Mucosa of gallbladder (tissue), 1 donor: ENCODE measurements around the gene TCAP. TPM values are rescaled to one million over a fixed set of nuclear protein-coding genes. Genes with fewer than 3 reads are reported as not detected.
"Not testable (repeated sequence)": the region's sequence is repeated elsewhere in the genome, so short reads cannot be mapped to it uniquely, and the experiment has no call there.

Experiments
- DNase-seq: peaks from one replicate; pipeline ENCODE4 v3.0.0-alpha.2; 2020; ENCODE audit warnings: low spot score
- total RNA-seq: library from RNA; stranded (reverse); gene quantifications from one replicate; pipeline ENCODE4 v1.2.1, GENCODE V29; 2021
- donor health status: DM: no; HTN: no; CAD: no.

The TCAP gene
- total RNA-seq, 1 donor from 2014 or later = 2.0 TPM

DNA sequence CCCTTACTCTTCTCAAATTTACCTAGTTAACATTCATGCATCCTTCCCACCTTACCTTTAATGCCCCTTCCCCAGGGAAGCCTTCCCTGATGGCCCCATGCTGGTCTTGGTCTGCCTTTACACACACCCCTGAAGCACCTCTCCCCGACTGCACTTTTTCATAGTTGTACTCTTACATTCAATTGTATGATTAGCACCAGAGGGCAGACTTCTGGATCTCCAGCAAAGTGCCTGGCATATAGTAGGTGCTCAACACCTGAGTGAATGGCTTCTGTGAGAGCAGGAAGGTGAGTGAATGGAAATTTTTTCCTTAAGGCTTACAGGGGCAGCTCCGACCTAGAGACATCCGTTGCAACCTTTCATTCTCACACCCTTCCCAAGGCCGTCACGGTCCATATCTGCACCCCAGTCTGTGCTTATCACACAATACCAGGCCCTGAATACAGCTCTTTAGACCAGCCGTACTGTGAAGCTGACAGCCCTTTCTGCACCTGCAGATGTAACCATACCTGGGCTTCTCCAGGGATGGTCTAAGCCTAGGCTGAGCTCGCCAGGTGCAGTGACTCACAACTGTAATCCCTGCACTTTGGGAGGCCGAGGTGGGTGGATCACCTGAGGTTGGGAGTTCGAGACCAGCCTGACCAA lies 18.3 kb downstream of the TCAP start:
- DNase-seq = no peak

DNA sequence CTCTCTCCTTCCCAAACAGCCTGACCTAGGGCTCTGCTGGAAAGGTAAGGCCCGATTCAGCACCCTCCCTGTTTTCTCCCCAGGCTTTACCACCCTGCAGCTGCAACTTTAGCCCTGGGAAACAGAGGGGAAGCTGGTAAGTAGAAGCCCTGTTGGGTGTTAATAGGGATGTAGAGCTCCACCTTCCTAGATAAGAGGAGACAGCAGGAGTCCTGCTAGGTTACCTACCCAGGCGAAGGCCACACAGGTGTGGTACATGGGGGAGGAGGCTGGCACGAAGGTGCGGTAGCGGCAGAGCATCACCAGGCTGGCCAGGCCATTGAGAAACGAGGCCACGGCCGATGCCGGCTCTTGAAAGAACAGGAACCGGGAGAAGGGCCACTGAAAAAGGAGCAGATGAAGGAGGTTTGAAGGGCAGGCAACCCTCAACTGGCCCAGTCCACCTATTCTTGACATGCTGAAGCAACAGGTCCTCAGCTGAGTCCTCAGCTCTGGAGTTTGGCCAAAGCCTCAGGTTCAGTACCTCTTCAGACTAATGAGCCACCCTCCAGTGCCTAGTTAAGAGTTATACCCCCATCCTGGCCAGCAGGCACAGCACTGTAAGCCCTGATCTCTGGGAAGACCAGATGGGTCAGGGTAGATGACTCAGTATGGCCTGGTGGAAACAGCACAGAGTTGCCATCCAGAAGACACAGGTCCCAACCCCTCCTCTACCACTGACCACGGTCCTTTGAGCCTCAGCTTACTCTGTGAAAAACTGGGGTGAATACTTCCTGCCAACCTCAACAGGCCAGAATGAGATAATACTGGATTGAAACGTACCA lies 19.4 kb downstream of the TCAP start:
- no peak for DNase-seq

DNA sequence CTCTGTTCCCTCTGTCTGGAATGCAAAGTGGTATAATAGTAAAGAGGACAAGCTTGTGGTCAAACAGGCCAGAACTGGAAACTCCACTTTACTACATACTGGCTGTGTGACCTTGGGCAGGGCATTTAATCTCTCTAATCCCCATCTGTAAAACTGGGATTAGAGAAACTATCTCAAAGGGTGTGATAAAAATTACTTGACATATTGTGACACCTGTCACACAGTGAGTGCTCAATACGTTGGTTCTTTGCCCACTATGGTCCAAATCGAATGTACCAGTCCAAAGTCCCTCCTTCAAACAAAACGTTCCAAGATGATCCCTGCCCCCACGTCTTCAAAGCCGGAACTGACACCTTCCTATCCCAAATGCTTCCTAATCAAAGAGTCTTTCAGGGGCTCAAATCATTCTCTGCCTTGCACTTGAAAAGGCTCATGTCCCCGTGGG lies 22.0 kb downstream of the TCAP start:
- DNase-seq = no peak

DNA sequence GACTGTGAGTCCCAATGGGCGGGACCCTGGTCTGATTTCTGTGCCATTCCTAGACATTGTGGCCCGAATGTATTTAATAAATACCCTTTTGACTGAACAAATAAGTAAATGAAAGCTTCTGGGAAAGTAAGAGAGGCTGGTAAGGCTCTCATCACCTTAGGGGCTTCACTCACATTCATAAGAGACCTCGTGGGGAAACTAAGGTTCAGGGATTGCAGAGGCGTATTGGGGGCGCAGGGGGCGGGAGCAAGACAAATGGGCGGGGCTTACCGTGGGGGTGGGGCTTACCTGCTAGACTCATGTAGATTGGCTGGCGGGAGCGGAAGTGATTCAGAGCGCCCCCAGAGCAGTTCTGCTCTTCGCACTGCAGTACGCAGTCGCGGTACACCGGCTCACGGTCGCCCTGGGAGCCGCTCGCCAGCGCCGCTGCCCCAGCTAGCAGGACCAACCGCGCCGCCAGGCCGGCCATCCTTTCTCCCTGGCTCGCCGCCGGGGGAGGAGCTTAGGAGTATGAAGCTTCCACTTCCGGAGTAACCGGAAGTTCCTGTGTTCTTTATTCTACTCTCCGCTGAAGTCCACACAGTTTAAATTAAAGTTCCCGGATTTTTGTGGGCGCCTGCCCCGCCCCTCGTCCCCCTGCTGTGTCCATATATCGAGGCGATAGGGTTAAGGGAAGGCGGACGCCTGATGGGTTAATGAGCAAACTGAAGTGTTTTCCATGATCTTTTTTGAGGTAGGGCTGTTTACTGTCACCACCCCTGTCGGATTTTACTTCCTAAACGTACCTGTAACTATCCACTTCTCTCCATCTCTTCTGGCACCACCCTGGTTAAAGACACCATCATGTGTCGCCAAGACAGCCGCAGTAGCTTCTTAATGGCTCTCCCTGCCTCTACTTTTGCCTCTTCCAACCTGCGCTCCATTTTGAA lies 22.7 kb downstream of the TCAP start, which contains the start of gene PGAP3:
Gene PGAP3 (minus strand): TSS at position 512 of the 929 bp plus-strand sequence. CDS start 43 bp downstream, at position 469.
- peak; percentile 86 for DNase-seq

DNA sequence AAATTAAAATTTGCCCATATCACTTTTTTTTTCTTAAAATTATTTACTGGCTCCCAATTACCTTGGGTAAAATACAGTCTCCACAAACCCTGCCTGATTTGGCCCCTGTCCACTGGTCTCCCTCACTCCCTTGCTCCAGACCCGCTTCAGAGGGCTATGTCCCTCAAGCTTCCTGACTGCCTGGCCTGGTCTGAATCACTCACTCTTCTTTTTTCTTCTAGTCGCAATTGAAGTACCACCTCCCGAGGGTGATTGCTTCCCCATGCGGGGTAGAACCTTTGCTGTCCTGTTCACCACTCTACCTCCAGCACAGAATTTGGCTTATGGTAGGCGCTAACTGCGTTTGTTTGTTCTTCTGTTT lies 23.3 kb downstream of the TCAP start:
- DNase-seq = no peak

DNA sequence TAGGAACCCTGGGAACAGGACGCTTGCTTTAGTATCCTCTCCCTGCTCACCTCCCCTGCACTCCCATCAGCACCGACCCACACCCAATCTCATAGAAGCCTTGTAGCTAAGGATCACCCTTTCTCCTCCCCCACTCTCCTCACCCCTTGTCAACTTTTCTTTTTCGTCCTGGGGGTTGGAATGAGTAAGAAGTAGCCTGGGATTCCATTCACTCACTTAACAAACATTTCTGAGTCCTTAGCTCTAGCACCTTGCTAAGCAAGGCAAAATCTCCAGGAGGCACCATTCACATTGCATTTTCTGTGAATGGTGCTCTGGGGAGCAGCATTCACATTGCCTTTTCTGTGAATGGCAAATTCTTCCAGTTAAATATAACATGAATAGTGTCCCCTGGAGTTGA lies 23.8 kb downstream of the TCAP start:
- no peak for DNase-seq

DNA sequence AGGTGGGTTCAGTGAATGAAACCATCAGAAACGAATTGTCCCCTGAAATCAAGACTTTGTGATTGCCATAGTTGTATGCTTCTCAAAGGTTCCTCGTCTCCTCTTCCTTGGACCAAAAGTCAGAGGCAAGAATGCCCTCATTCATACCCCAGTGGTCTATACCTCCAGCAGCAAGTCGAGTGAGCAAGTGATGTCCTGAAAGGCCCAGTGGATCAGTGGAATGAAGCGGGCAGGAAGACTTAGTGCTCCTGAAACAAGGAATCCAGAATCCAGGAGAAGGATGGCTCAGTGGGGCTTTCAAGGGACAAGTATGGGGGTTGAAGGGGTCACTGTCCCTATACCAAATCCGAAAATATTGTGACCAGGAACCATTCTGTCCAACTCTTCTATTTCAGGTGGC lies 29.4 kb downstream of the TCAP start:
- DNase-seq = no peak

DNA sequence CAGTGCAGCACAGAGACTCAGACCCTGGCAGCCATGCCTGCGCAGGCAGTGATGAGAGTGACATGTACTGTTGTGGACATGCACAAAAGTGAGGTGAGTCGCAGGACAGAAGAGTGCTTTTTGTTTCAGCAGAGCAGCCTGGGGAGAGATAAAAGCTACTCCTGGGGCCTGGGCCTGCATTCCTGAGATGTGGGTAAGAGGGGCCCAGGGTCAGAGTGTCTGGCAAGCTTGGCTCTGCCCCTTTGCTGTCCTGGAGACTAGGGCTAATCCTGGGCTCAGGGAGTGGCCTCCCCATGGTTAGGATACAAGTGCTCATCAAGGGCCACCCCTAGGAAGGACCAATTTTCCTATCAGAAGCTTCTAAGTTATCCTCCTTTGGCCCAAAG lies 29.9 kb downstream of the TCAP start:
- DNase-seq = no peak

DNA sequence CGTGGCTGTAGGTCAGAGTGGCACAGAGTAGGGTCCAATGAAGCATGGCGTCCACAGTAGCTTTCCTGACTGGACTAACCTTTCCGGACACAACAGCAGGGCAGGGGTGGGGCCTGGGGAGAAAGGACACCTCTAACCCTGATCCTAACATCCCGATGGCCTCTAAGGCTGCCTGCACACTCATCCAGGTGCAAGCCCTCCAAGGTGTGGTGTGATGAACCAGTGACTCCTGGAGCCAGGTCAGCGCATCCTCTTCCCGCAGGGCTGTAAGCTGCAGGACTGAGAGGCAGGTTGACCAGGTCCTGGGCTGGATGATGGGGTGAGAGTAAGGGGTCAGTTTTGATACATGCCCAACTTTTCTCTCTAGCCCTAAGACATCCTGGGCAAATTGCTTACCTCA lies 31.6 kb downstream of the TCAP start:
- no peak for DNase-seq

DNA sequence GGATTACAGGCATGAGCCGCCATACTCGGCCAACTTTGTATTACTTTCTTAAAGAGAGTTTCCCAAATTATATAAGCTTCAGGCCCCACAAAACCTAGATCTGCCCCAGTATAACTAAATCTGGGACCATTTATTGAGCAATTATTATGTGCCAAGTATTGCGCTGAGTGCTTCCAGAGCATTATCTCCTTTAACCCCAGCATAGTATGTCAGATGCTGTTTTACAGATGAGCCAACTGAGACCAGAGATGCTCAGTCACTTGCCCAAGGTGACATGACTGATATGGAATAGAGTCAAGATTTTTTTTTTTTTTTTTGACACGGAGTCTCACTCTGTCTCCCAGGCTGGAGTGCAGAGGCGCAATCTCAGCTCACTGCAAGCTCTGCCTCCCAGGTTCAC lies 32.8 kb downstream of the TCAP start:
- no peak for DNase-seq

DNA sequence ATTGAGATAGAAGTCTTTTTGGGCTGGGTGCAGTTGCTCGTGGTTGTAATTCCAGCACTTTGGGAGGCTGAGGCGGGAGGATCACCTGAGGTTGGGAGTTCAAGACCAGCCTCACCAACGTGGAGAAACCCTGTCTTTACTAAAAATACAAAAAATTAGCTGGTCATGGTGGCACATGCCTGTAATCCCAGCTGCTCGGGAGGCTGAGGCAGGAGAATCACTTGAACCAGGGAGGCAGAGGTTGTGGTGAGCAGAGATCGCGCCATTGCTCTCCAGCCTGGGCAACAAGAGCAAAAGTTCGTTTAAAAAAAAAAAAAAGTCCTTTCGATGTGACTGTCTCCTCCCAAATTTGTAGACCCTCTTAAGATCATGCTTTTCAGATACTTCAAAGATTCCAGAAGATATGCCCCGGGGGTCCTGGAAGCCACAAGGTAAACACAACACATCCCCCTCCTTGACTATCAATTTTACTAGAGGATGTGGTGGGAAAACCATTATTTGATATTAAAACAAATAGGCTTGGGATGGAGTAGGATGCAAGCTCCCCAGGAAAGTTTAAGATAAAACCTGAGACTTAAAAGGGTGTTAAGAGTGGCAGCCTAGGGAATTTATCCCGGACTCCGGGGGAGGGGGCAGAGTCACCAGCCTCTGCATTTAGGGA lies 34.1 kb downstream of the TCAP start:
- not testable (repeated sequence) for DNase-seq

DNA sequence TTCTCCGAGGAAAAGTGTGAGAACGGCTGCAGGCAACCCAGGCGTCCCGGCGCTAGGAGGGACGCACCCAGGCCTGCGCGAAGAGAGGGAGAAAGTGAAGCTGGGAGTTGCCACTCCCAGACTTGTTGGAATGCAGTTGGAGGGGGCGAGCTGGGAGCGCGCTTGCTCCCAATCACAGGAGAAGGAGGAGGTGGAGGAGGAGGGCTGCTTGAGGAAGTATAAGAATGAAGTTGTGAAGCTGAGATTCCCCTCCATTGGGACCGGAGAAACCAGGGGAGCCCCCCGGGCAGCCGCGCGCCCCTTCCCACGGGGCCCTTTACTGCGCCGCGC lies 34.6 kb downstream of the TCAP start, which contains the start of gene ERBB2:
Gene ERBB2 (plus strand): TSS at position 247 of the 330 bp plus-strand sequence. CDS start 175 bp downstream, outside the sequence.
- DNase-seq = peak; percentile 82

DNA sequence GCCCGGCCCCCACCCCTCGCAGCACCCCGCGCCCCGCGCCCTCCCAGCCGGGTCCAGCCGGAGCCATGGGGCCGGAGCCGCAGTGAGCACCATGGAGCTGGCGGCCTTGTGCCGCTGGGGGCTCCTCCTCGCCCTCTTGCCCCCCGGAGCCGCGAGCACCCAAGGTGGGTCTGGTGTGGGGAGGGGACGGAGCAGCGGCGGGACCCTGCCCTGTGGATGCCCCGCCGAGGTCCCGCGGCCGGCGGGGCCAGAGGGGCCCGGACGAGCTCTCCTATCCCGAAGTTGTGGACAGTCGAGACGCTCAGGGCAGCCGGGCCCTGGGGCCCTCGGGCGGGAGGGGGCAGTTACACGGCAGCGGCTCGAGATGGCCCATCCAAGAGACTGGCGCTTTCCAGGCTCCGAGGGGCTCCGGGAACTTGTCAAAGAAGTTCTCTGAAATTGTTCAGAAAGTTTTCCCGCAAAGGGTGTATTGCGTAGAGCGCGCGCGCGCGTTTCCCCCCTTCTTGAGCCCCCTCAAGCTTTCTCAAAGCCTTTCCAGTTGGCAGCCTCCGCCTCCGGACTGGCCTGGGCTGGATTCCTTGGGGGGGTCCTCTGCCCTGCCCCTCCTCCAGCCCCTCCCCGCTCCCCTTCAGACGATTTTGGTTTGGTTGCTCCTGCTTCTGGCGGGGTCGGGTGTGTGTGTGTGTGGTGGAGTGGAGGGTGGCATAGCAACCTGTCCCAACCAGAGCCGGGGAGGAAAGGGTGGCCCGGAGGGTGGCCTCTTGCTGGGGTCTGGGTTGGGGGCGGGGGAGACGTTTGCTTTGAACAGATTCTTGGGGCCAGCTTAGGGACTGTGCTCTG lies 35.2 kb downstream of the TCAP start:
- no peak for DNase-seq

DNA sequence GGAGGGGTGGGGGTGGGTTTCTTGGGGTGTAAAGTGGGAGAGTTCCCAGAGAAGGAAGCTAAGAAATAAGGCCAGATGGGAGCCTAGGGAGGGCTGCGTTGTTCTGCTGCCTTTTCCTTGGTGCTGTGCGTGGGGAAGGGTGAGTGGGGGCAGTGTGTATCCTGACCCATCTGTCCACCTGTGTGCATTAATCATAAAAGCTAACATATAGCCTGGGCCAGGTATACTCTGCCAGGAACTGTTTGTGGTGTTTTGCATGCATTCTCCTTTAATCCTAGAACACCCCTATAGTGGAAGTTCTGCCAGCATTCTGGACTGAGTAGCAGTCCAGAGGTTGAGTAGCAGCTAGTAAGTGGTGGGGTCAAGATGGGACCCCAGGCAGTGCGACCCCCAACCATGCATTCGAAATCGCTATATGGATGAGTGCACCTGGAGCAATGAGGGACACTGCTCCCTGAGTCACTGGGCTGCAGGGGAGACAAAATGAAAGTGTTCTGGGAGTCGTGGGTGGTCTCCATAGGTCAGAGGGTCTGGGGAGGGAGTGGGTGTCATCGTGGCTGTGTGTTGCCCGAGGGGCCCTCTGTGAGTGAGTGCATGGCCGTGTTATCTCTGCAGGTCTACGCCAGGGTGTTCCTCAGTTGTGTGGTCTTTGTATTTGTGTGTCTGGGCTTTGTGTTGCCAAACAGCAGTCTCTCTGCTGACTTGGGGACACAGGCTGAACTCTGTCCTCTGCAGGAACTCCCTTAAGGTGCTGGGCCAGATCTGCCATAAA lies 36.0 kb downstream of the TCAP start:
- peak; percentile 62 for DNase-seq

DNA sequence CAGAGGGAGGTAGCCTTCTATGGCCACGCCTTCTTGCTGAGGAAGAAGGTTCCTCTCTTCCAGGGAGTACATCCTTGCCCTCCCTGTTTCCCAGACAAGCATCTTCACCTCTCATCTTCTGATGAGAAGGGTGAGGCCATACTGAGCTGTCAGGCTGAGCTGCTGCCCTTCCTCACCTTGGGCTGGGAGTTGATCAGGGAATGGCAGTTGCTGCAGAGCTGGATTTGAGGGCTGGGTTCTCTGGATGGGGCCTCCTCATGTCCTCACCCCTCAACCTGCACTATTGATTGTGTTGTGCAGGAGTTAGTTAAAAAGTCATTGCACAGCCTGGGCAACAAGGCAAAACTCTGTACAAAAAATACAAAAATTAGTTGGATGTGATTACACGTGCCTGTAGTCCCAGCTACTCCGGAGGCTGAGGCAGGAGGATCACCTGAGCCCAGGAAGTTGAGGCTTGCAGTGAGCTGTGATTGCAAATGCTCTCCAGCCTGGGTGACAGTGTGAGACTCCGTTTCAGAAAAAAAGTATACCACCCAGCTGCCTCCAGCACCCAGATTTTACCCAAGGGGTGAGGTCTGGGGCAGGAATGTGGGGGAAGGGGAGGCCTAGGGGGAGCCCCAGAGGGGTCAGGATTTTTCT lies 36.8 kb downstream of the TCAP start:
- no peak for DNase-seq

DNA sequence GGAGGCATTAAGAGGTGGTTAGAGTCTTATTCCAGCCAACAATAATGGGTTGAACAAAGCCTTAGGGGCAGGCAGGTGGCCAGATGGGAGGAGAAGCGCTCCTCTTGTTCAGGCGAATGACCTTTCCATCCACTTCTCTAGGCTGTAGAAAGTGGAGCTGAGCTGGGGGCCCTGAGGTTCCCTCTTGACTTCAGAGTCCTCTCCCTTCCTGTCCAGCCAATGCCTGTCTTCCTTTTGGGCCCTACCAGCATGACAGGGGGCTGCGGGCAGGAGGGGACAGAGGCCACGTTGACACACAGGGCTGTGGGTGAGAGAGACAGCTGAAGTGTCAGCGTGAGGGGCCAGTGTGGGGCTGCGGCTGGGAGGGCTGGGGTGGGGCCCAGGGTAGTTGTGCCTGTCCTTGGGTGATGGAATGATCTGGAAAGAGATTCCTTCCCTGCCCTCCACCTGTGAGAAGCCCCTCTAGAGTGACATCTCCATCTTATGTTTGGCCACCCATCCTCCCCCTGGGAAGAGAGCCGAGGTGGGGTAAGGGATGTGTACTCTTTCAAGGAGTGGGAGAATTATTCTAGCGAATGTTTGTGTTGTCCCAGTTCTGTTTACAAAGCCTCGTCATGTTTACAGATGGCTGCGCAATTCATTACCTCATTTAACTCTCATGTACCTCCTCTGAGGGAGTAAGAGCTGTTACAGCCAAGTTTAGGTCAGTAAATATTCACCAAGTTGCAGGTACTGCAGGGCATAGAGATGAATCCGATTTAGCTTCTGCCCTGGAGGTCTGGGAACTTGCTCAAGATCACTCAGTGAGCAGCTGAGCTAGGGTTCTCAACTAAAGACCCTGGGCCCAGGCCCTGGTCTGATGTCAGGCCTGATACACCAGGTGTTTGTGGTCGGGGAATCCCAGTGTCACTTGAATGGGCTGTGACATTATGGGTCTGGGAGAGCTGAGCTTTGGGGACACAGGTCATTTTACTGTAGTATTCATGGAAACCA lies 38.0 kb downstream of the TCAP start:
- no peak for DNase-seq

DNA sequence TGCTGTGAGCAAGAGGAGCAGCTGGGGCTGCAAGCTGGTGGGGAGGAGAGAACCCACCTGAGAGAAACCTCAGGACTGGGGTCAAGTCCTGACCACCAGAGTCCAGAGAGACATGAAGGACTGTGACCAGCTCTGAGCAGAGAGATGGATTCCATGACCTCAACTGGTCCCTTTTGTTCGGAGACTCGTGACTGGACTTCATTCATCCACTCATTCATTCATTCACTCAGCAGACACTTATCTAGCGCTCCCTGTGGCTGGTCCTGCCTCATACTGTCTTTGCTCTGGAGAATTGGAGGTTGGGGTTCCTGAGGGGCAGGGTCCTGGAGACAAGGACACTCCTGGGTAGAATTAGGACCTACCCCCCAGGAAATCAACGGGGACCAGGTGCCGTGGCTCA lies 38.8 kb downstream of the TCAP start:
- DNase-seq = no peak
